ENCODE results near the gene RYR2. TPM values are rescaled to one million over a fixed set of nuclear protein-coding genes. Genes with fewer than 3 reads are reported as not detected.

RYR2 gene
- total RNA-seq, 4 donors from 2014 or later: 0.13 to 2.5 (median 0.88) TPM

DNA sequence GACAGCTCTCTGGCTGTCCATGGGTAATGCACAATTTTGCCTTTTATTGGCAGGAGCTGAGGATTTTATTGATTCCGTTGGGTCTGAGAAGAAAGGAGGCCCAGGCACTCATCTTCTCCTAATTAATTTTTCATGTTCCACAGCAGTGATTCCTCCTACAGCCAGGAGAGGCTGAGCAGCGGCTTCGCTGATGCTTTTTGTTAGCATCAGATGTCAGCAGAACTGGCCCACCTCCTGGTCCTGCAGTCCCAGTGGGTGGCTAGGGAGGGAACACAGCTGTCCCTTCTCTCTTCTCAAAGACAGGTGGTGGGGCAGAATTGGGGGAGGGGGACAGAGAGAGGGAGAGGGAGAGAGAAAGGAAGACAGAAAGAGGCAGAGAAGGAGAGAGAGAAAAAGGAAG, 43.4 kb upstream of the RYR2 start:
- Histone ChIP-seq H3K4me1 (no peaks in the 10 kb centered on the region), H3K27me3 (no peaks in the 10 kb centered on the region), H3K4me3 (no peak overlapping the region), H3K27ac (no peak overlapping the region), H3K9me3 (no peaks in the 10 kb centered on the region), H3K36me3 (no peaks in the 10 kb centered on the region)
- TF ChIP-seq POLR2A (IDR thresholded peaks at IDR 0.05): no peak
- TF ChIP-seq, protein P1, sequence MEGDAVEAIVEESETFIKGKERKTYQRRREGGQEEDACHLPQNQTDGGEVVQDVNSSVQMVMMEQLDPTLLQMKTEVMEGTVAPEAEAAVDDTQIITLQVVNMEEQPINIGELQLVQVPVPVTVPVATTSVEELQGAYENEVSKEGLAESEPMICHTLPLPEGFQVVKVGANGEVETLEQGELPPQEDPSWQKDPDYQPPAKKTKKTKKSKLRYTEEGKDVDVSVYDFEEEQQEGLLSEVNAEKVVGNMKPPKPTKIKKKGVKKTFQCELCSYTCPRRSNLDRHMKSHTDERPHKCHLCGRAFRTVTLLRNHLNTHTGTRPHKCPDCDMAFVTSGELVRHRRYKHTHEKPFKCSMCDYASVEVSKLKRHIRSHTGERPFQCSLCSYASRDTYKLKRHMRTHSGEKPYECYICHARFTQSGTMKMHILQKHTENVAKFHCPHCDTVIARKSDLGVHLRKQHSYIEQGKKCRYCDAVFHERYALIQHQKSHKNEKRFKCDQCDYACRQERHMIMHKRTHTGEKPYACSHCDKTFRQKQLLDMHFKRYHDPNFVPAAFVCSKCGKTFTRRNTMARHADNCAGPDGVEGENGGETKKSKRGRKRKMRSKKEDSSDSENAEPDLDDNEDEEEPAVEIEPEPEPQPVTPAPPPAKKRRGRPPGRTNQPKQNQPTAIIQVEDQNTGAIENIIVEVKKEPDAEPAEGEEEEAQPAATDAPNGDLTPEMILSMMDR (IDR thresholded peaks at IDR 0.05): no peak
- no peak for DNase-seq

GRCh38 chr1:237000191-237000590, 41.8 kb upstream of the RYR2 start:
- Histone ChIP-seq H3K4me3 (no peak overlapping the region), H3K36me3 (no peaks in the 10 kb centered on the region), H3K27ac (no peak overlapping the region), H3K27me3 (no peaks in the 10 kb centered on the region), H3K4me1 (no peaks in the 10 kb centered on the region), H3K9me3 (no peaks in the 10 kb centered on the region)
- no peak for DNase-seq
- TF ChIP-seq POLR2A (IDR thresholded peaks at IDR 0.05): no peak
- TF ChIP-seq, protein P1 (IDR thresholded peaks at IDR 0.05): no peak

- Histone ChIP-seq H3K4me3 (no peak overlapping the region), H3K9me3 (no peaks in the 10 kb centered on the region), H3K27me3 (no peaks in the 10 kb centered on the region), H3K4me1 (no peaks in the 10 kb centered on the region), H3K36me3 (no peaks in the 10 kb centered on the region), H3K27ac (no peak overlapping the region)
- TF ChIP-seq, protein P1 (IDR thresholded peaks at IDR 0.05): no peak
- no peak for TF ChIP-seq POLR2A (IDR thresholded peaks at IDR 0.05)
- no peak for DNase-seq
Observed at GRCh38 chr1:237003516-237003915, 38.5 kb upstream of the RYR2 start.

- no peak for DNase-seq
- Histone ChIP-seq H3K27ac (no peak within 1 kb of the TSS), H3K4me1 (no peaks in the 10 kb centered on the region), H3K9me3 (no peaks in the 10 kb centered on the region), H3K36me3 (no peaks in the 10 kb centered on the region), H3K4me3 (no peak within 1 kb of the TSS), H3K27me3 (no peaks in the 10 kb centered on the region)
- TF ChIP-seq, protein P1 (IDR thresholded peaks at IDR 0.05): no peak
- TF ChIP-seq POLR2A (IDR thresholded peaks at IDR 0.05): no peak
Observed at GRCh38 chr1:237004116-237004515, 37.9 kb upstream of the RYR2 start, which contains the start of gene MT1HL1. MT1HL1 (minus strand) TSS chr1:237004441; CDS start chr1:237004372, 69 bp downstream.

DNA sequence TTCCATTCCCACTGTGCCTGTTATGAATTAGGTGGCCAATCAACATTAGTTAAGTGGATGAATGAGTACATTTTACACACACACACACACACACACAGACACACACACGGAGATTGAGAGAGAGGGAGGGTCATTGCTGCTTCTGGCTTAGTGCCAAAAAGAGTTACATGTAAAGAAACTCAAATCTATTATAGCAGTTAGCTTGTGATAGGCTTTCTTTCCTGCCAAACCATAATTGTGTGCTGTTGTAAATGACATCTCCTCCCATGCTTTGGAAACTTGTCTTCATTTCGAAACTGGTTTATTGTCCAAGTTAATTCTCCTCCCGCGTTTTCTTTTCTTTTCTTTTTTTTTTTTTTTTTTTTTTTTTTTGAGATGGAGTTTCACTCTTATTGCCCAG, 36.3 kb upstream of the RYR2 start:
- Histone ChIP-seq H3K27me3 (no peaks in the 10 kb centered on the region), H3K27ac (no peak overlapping the region), H3K4me1 (no peaks in the 10 kb centered on the region), H3K9me3 (no peaks in the 10 kb centered on the region), H3K4me3 (no peak overlapping the region), H3K36me3 (no peaks in the 10 kb centered on the region)
- no peak for DNase-seq
- TF ChIP-seq, protein P1 (IDR thresholded peaks at IDR 0.05): no peak
- no peak for TF ChIP-seq POLR2A (IDR thresholded peaks at IDR 0.05)
